ENCODE results near the gene AP2A1. TPM values are rescaled to one million over a fixed set of nuclear protein-coding genes. Genes with fewer than 3 reads are reported as not detected.

The AP2A1 gene
- polyA plus RNA-seq, 4 donors = 34.7 to 58.8 (median 53.6) TPM

- FAIRE-seq = no peak
These were observed 83.9 kb downstream of the AP2A1 start, which contains the start of gene PTOV1 for GRCh38 chr19:49850487-49851342. Gene PTOV1 (plus strand): TSS chr19:49851159.

GRCh38 chr19:49851456-49852259 is 84.9 kb downstream of the AP2A1 start:
- H3K36me3 ChIP-seq (ENCODE audit: control insufficient read depth in 3 of 3, insufficient read depth in 2 of 3, low read depth in 1 of 3, low read length in 3 of 3) = peaks cover 0 to 33% (median 6%) of the 10 kb centered on the region in 3 donors
- 1 to 2% (median 2%) methylated on average over 63 to 78 of the region's 78 CpGs for WGBS, 3 donors
- H3K27me3 ChIP-seq (ENCODE audit: control insufficient read depth in 3 of 3, insufficient read depth in 3 of 3, low read length in 3 of 3) = no peaks in the 10 kb centered on the region
- H3K27ac ChIP-seq (ENCODE audit: low read depth in 1 of 3, low read length in 2 of 3) = peak overlapping the region; percentile 15 to 98 (median 93)
- peaks cover 0 to 27% (median 0%) of the 10 kb centered on the region in 3 donors for H3K4me1 ChIP-seq (ENCODE audit: control insufficient read depth in 3 of 3, insufficient read depth in 2 of 3, low read depth in 1 of 3, low read length in 2 of 3)
- peak overlapping the region; percentile 57 to 92 (median 91) for H3K4me3 ChIP-seq (ENCODE audit: low read depth in 1 of 3, low read length in 3 of 3)
- DNase-seq (peak; percentile 24 to 46), FAIRE-seq (no peak)
- peaks cover 0 to 18% of the 10 kb centered on the region in 2 donors for H3K9me3 ChIP-seq (ENCODE audit: control insufficient read depth in 2 of 2, insufficient read depth in 1 of 2, low read depth in 1 of 2, low read length in 1 of 2)

More at GRCh38 chr19:49850487-49851342, 83.9 kb downstream of the AP2A1 start, which contains the start of gene PTOV1:
- Histone ChIP-seq H3K27ac (ENCODE audit: low read depth in 1 of 3, low read length in 2 of 3) (peak within 1 kb of the TSS; percentile 93 to 100 (median 98)), H3K27me3 (ENCODE audit: control insufficient read depth in 3 of 3, insufficient read depth in 3 of 3, low read length in 3 of 3) (no peaks in the 10 kb centered on the region), H3K9me3 (ENCODE audit: control insufficient read depth in 2 of 2, insufficient read depth in 1 of 2, low read depth in 1 of 2, low read length in 1 of 2) (peaks cover 0 to 18% of the 10 kb centered on the region in 2 donors), H3K4me1 (ENCODE audit: control insufficient read depth in 3 of 3, insufficient read depth in 2 of 3, low read depth in 1 of 3, low read length in 2 of 3) (peaks cover 0 to 27% (median 0%) of the 10 kb centered on the region in 3 donors), H3K4me3 (ENCODE audit: low read depth in 1 of 3, low read length in 3 of 3) (peak within 1 kb of the TSS; percentile 91 to 92 (median 92)), H3K36me3 (ENCODE audit: control insufficient read depth in 3 of 3, insufficient read depth in 2 of 3, low read depth in 1 of 3, low read length in 3 of 3) (peaks cover 0 to 26% (median 6%) of the 10 kb centered on the region in 3 donors)
- WGBS, 3 donors = 1 to 3% (median 3%) methylated on average over 49 to 98 of the region's 98 CpGs
- DNase-seq = peak; percentile 93 to 95

GRCh38 chr19:49852631-49853126 is 85.9 kb downstream of the AP2A1 start:
- H3K36me3 ChIP-seq (ENCODE audit: control insufficient read depth in 3 of 3, insufficient read depth in 2 of 3, low read depth in 1 of 3, low read length in 3 of 3) = peaks cover 0 to 44% (median 6%) of the 10 kb centered on the region in 3 donors
- no peak for DNase-seq
- no peaks in the 10 kb centered on the region for H3K27me3 ChIP-seq (ENCODE audit: control insufficient read depth in 3 of 3, insufficient read depth in 3 of 3, low read length in 3 of 3)
- peak overlapping the region in 1 of 3 donors; percentile 57 for H3K4me3 ChIP-seq (ENCODE audit: low read depth in 1 of 3, low read length in 3 of 3)
- H3K4me1 ChIP-seq (ENCODE audit: control insufficient read depth in 3 of 3, insufficient read depth in 2 of 3, low read depth in 1 of 3, low read length in 2 of 3) = peaks cover 0 to 27% (median 0%) of the 10 kb centered on the region in 3 donors
- H3K27ac ChIP-seq (ENCODE audit: low read depth in 1 of 3, low read length in 2 of 3) = no peak overlapping the region
- H3K9me3 ChIP-seq (ENCODE audit: control insufficient read depth in 2 of 2, insufficient read depth in 1 of 2, low read depth in 1 of 2, low read length in 1 of 2) = peaks cover 0 to 18% of the 10 kb centered on the region in 2 donors
- 70 to 79% (median 74%) methylated on average over 14 of the region's 14 CpGs for WGBS, 3 donors
- no peak for FAIRE-seq

- Histone ChIP-seq H3K36me3 (ENCODE audit: control insufficient read depth in 3 of 3, insufficient read depth in 2 of 3, low read depth in 1 of 3, low read length in 3 of 3) (peaks cover 0 to 56% (median 10%) of the 10 kb centered on the region in 3 donors), H3K4me3 (ENCODE audit: low read depth in 1 of 3, low read length in 3 of 3) (no peak overlapping the region), H3K4me1 (ENCODE audit: control insufficient read depth in 3 of 3, insufficient read depth in 2 of 3, low read depth in 1 of 3, low read length in 2 of 3) (peaks cover 0 to 27% (median 0%) of the 10 kb centered on the region in 3 donors), H3K27ac (ENCODE audit: low read depth in 1 of 3, low read length in 2 of 3) (no peak overlapping the region), H3K9me3 (ENCODE audit: control insufficient read depth in 2 of 2, insufficient read depth in 1 of 2, low read depth in 1 of 2, low read length in 1 of 2) (peaks cover 0 to 12% of the 10 kb centered on the region in 2 donors), H3K27me3 (ENCODE audit: control insufficient read depth in 3 of 3, insufficient read depth in 3 of 3, low read length in 3 of 3) (no peaks in the 10 kb centered on the region)
- 76 to 87% (median 81%) methylated on average over 8 to 10 of the region's 10 CpGs for WGBS, 3 donors
- DNase-seq (no peak), FAIRE-seq (no peak)
These were observed 87.1 kb downstream of the AP2A1 start for GRCh38 chr19:49853852-49854377.

GRCh38 chr19:49854378-49855263 is 87.8 kb downstream of the AP2A1 start:
- H3K27ac ChIP-seq (ENCODE audit: low read depth in 1 of 3, low read length in 2 of 3) = no peak overlapping the region
- FAIRE-seq (no peak), DNase-seq (no peak)
- H3K4me1 ChIP-seq (ENCODE audit: control insufficient read depth in 3 of 3, insufficient read depth in 2 of 3, low read depth in 1 of 3, low read length in 2 of 3) = peaks cover 0 to 27% (median 0%) of the 10 kb centered on the region in 3 donors
- 83 to 88% (median 84%) methylated on average over 34 to 39 of the region's 39 CpGs for WGBS, 3 donors
- H3K9me3 ChIP-seq (ENCODE audit: control insufficient read depth in 2 of 2, insufficient read depth in 1 of 2, low read depth in 1 of 2, low read length in 1 of 2) = peaks cover 0 to 5% of the 10 kb centered on the region in 2 donors
- H3K4me3 ChIP-seq (ENCODE audit: low read depth in 1 of 3, low read length in 3 of 3) = no peak overlapping the region
- peaks cover 0 to 62% (median 11%) of the 10 kb centered on the region in 3 donors for H3K36me3 ChIP-seq (ENCODE audit: control insufficient read depth in 3 of 3, insufficient read depth in 2 of 3, low read depth in 1 of 3, low read length in 3 of 3)
- no peaks in the 10 kb centered on the region for H3K27me3 ChIP-seq (ENCODE audit: control insufficient read depth in 3 of 3, insufficient read depth in 3 of 3, low read length in 3 of 3)

- no peak for DNase-seq
- peaks cover 0 to 24% (median 0%) of the 10 kb centered on the region in 3 donors for H3K4me1 ChIP-seq (ENCODE audit: control insufficient read depth in 3 of 3, insufficient read depth in 2 of 3, low read depth in 1 of 3, low read length in 2 of 3)
- no peaks in the 10 kb centered on the region for H3K9me3 ChIP-seq (ENCODE audit: control insufficient read depth in 2 of 2, insufficient read depth in 1 of 2, low read depth in 1 of 2, low read length in 1 of 2)
- no peak for FAIRE-seq
- no peak overlapping the region for H3K27ac ChIP-seq (ENCODE audit: low read depth in 1 of 3, low read length in 2 of 3)
- no peaks in the 10 kb centered on the region for H3K27me3 ChIP-seq (ENCODE audit: control insufficient read depth in 3 of 3, insufficient read depth in 3 of 3, low read length in 3 of 3)
- WGBS, 3 donors = 86 to 90% (median 89%) methylated on average over 12 of the region's 12 CpGs
- H3K36me3 ChIP-seq (ENCODE audit: control insufficient read depth in 3 of 3, insufficient read depth in 2 of 3, low read depth in 1 of 3, low read length in 3 of 3) = peaks cover 4 to 68% (median 13%) of the 10 kb centered on the region in 3 donors
- no peak overlapping the region for H3K4me3 ChIP-seq (ENCODE audit: low read depth in 1 of 3, low read length in 3 of 3)
These were observed 88.5 kb downstream of the AP2A1 start for GRCh38 chr19:49855277-49855675.

- FAIRE-seq (no peak), DNase-seq (no peak)
- 80 to 83% (median 81%) methylated on average over 21 of the region's 21 CpGs for WGBS, 3 donors
These were observed 89.1 kb downstream of the AP2A1 start for GRCh38 chr19:49855676-49856573.

More at GRCh38 chr19:49855676-49856573, 89.1 kb downstream of the AP2A1 start:
- no peak overlapping the region for H3K4me3 ChIP-seq (ENCODE audit: low read depth in 1 of 3, low read length in 3 of 3)
- H3K36me3 ChIP-seq (ENCODE audit: control insufficient read depth in 3 of 3, insufficient read depth in 2 of 3, low read depth in 1 of 3, low read length in 3 of 3) = peaks cover 4 to 75% (median 16%) of the 10 kb centered on the region in 3 donors
- no peaks in the 10 kb centered on the region for H3K9me3 ChIP-seq (ENCODE audit: control insufficient read depth in 2 of 2, insufficient read depth in 1 of 2, low read depth in 1 of 2, low read length in 1 of 2)
- H3K4me1 ChIP-seq (ENCODE audit: control insufficient read depth in 3 of 3, insufficient read depth in 2 of 3, low read depth in 1 of 3, low read length in 2 of 3) = peaks cover 0 to 23% (median 0%) of the 10 kb centered on the region in 3 donors
- H3K27ac ChIP-seq (ENCODE audit: low read depth in 1 of 3, low read length in 2 of 3) = no peak overlapping the region
- H3K27me3 ChIP-seq (ENCODE audit: control insufficient read depth in 3 of 3, insufficient read depth in 3 of 3, low read length in 3 of 3) = no peaks in the 10 kb centered on the region

Measured in small intestine (tissue), 7 donors.